IMR-90 (cell line): Measurements from ENCODE around the gene FRMD4B.

ENCODE experiments used
- CEBPB ChIP-seq: IDR thresholded peaks from 2 replicates; pipeline ENCODE4 v1.6.1; 2012; ENCODE audit warnings: low read depth, low read length, improper control_type of control experiment
- CHD1 ChIP-seq: IDR thresholded peaks from 2 replicates; pipeline ENCODE4 v1.6.1; 2012; ENCODE audit warnings: low read depth, low read length, improper control_type of control experiment
- MAFK ChIP-seq: IDR thresholded peaks from 2 replicates; pipeline ENCODE4 v1.6.1; 2012; ENCODE audit warnings: low read depth, low read length, improper control_type of control experiment
- MAZ ChIP-seq: IDR thresholded peaks from 2 replicates; pipeline ENCODE4 v1.6.1; 2012; ENCODE audit warnings: low read depth, mild to moderate bottlenecking, low read length, improper control_type of control experiment, moderate library complexity, borderline replicate concordance
- MXI1 ChIP-seq: IDR thresholded peaks from 2 replicates; pipeline ENCODE4 v1.6.1; 2012; ENCODE audit warnings: low read depth, mild to moderate bottlenecking, low read length, moderate library complexity, borderline replicate concordance
- NFE2L2 ChIP-seq: fragments of 150-350 bp; IDR thresholded peaks from 2 replicates; pipeline ENCODE4 v1.6.1; 2016; ENCODE audit warnings: low read depth, mild to moderate bottlenecking, low read length
- POLR2A ChIP-seq: IDR thresholded peaks from 2 replicates; pipeline ENCODE4 v1.6.1; 2012; ENCODE audit warnings: mild to moderate bottlenecking, low read depth, low read length
- RAD21 ChIP-seq: IDR thresholded peaks from 2 replicates; pipeline ENCODE4 v1.6.1; 2012; ENCODE audit warnings: low read length, improper control_type of control experiment
- RCOR1 ChIP-seq: IDR thresholded peaks from 2 replicates; pipeline ENCODE4 v1.6.1; 2012; ENCODE audit warnings: mild to moderate bottlenecking, low read length, improper control_type of control experiment; ENCODE audit not compliant: insufficient replicate concordance
- RFX5 ChIP-seq: IDR thresholded peaks from 2 replicates; pipeline ENCODE4 v1.8.0; 2012; ENCODE audit warnings: low read depth, mild to moderate bottlenecking, low read length, moderate library complexity
- SMC3 ChIP-seq: fragments of 150-350 bp; IDR thresholded peaks from 2 replicates; pipeline ENCODE4 v1.6.1; 2016; ENCODE audit warnings: low read depth, mild to moderate bottlenecking, antibody characterized with exemption, low read length, moderate library complexity
- TF ChIP-seq, protein P1 (sequence below): conservative IDR thresholded peaks from 2 replicates; pipeline ENCODE4 v1.5.1; 2012; ENCODE audit warnings: mild to moderate bottlenecking, low read depth, low read length, improper control_type of control experiment
- TF ChIP-seq, protein P2 (sequence below): fragments of 150-350 bp; IDR thresholded peaks from 2 replicates; pipeline ENCODE4 v1.6.1; 2016; ENCODE audit warnings: low read depth, mild to moderate bottlenecking, low read length, moderate library complexity, borderline replicate concordance
- TF ChIP-seq, protein P3 (sequence below): fragments of 150-350 bp; IDR thresholded peaks from 2 replicates; pipeline ENCODE4 v1.6.1; 2017; ENCODE audit warnings: mild to moderate bottlenecking, antibody characterized with exemption, low read length, low read depth

DNA sequence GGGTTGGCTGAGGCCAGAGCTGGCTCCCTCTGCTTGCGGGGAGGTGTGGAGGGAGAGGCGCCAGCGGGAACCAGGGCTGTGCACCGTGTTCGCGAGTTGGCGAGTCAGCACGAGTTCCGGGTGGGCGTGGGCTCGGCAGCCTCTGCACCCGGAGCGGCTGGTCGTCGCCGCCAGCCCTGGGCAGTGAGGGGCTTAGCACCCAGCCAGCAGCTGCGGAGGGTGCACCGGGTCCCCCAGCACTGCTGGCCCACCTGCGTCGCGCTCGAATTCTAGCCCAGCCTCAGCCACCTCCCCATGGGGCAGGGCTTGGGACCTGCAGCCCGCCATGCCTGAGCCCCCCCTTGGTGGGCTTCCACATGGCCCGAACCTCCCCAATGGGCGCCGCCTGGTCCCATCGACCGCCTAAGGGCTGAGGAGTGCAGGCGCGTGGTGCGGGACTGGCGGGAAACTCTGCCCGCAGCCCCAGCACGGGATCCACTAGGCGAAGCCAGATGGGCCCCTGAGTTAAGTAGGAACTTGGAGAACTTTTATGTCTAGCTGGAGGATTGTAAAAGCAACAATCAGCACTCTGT is 125.6 kb downstream of the FRMD4B start:
- TF ChIP-seq RAD21: no peak
- no peak for TF ChIP-seq NFE2L2
- TF ChIP-seq, protein P1, sequence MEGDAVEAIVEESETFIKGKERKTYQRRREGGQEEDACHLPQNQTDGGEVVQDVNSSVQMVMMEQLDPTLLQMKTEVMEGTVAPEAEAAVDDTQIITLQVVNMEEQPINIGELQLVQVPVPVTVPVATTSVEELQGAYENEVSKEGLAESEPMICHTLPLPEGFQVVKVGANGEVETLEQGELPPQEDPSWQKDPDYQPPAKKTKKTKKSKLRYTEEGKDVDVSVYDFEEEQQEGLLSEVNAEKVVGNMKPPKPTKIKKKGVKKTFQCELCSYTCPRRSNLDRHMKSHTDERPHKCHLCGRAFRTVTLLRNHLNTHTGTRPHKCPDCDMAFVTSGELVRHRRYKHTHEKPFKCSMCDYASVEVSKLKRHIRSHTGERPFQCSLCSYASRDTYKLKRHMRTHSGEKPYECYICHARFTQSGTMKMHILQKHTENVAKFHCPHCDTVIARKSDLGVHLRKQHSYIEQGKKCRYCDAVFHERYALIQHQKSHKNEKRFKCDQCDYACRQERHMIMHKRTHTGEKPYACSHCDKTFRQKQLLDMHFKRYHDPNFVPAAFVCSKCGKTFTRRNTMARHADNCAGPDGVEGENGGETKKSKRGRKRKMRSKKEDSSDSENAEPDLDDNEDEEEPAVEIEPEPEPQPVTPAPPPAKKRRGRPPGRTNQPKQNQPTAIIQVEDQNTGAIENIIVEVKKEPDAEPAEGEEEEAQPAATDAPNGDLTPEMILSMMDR: no peak
- TF ChIP-seq, protein P2, sequence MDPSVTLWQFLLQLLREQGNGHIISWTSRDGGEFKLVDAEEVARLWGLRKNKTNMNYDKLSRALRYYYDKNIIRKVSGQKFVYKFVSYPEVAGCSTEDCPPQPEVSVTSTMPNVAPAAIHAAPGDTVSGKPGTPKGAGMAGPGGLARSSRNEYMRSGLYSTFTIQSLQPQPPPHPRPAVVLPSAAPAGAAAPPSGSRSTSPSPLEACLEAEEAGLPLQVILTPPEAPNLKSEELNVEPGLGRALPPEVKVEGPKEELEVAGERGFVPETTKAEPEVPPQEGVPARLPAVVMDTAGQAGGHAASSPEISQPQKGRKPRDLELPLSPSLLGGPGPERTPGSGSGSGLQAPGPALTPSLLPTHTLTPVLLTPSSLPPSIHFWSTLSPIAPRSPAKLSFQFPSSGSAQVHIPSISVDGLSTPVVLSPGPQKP: no peak
- no peak for TF ChIP-seq POLR2A
- no peak for TF ChIP-seq MAFK
- TF ChIP-seq MXI1: no peak
- no peak for TF ChIP-seq CHD1
- no peak for TF ChIP-seq CEBPB
- no peak for TF ChIP-seq SMC3
- TF ChIP-seq, protein P3, sequence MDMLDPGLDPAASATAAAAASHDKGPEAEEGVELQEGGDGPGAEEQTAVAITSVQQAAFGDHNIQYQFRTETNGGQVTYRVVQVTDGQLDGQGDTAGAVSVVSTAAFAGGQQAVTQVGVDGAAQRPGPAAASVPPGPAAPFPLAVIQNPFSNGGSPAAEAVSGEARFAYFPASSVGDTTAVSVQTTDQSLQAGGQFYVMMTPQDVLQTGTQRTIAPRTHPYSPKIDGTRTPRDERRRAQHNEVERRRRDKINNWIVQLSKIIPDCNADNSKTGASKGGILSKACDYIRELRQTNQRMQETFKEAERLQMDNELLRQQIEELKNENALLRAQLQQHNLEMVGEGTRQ: no peak
- no peak for TF ChIP-seq MAZ
- TF ChIP-seq RCOR1: no peak
- TF ChIP-seq RFX5: no peak
